HAP-1 (cell line): ENCODE results near the gene UBE2Q2.
"Not testable (repeated sequence)": the region's sequence is repeated elsewhere in the genome, so short reads cannot be mapped to it uniquely, and the experiment has no call there.

Experiments
- DNase-seq, 2 experiments: peaks; one replicate each; pipeline ENCODE4 v3.0.0-alpha.2; 2016 to 2020; ENCODE audit warnings: low spot score in 2 of 2
- H3K27me3 ChIP-seq: fragments of 250-450 bp; sonication (Bioruptor Pico); 2 replicates; pipeline ENCODE4 v1.5.1; 2020; ENCODE audit warnings: low read depth, mild to moderate bottlenecking, moderate library complexity
- H3K36me3 ChIP-seq: fragments of 250-450 bp; sonication (Bioruptor Pico); replicated peaks from 2 replicates; pipeline ENCODE4 v1.5.1; 2020; ENCODE audit warnings: mild to moderate bottlenecking
- H3K4me1 ChIP-seq: fragments of 250-450 bp; sonication (Bioruptor Pico); 2 replicates; pipeline ENCODE4 v1.5.1; 2020; ENCODE audit warnings: mild to moderate bottlenecking
- H3K4me3 ChIP-seq: fragments of 250-450 bp; sonication (Bioruptor Pico); 2 replicates; pipeline ENCODE4 v1.5.1; 2020; ENCODE audit warnings: mild to moderate bottlenecking, moderate library complexity
- H3K9me3 ChIP-seq: fragments of 250-450 bp; sonication (Bioruptor Pico); 2 replicates; pipeline ENCODE4 v1.5.1; 2020; ENCODE audit warnings: mild to moderate bottlenecking, moderate library complexity
- in situ Hi-C: fragments of 300-500 bp; cut with MboI; formaldehyde crosslinking; loops from 3 replicates; pipeline ENCODE4 v1.14.3; 2020; ENCODE audit warnings: low sequenced_read_pairs, inconsistent platforms, mixed read lengths

Gene UBE2Q2

GRCh38 chr15:75903331-75904239 lies 60.3 kb downstream of the UBE2Q2 start, which contains the start of gene FBXO22:
FBXO22 (plus strand) TSS chr15:75903878; CDS start chr15:75903964, 86 bp downstream.
- Histone ChIP-seq H3K9me3 (no peaks in the 10 kb centered on the region), H3K4me3 (peak within 1 kb of the TSS; percentile 96), H3K4me1 (peaks cover 26% of the 10 kb centered on the region), H3K36me3 (peaks cover 47% of the 10 kb centered on the region), H3K27me3 (no peaks in the 10 kb centered on the region)
- in situ Hi-C loops, result no loop called here
- DNase-seq, result peak; percentile 97 to 99

- Histone ChIP-seq H3K4me3 (peak overlapping the region; percentile 96), H3K36me3 (peaks cover 55% of the 10 kb centered on the region), H3K9me3 (no peaks in the 10 kb centered on the region), H3K27me3 (no peaks in the 10 kb centered on the region), H3K4me1 (peaks cover 26% of the 10 kb centered on the region)
- no peak for DNase-seq
- in situ Hi-C loops, result no loop called here
These were observed 62.0 kb downstream of the UBE2Q2 start for GRCh38 chr15:75905231-75905630.

- H3K27me3 ChIP-seq, DNase-seq, H3K4me1 ChIP-seq, H3K4me3 ChIP-seq, H3K9me3 ChIP-seq, in situ Hi-C loops: not testable (repeated sequence)
- peaks cover 80% of the 10 kb centered on the region for H3K36me3 ChIP-seq
These were observed 67.1 kb downstream of the UBE2Q2 start for GRCh38 chr15:75910355-75910754.

GRCh38 chr15:75916978-75917377 lies 73.7 kb downstream of the UBE2Q2 start:
- Histone ChIP-seq H3K36me3 (peaks cover 72% of the 10 kb centered on the region), H3K9me3 (no peaks in the 10 kb centered on the region), H3K4me3 (no peak overlapping the region), H3K4me1 (no peaks in the 10 kb centered on the region), H3K27me3 (no peaks in the 10 kb centered on the region)
- in situ Hi-C loops, result no loop called here
- no peak for DNase-seq

- H3K4me3 ChIP-seq, result no peak overlapping the region
- H3K27me3 ChIP-seq, result no peaks in the 10 kb centered on the region
- no peak for DNase-seq
- peaks cover 70% of the 10 kb centered on the region for H3K36me3 ChIP-seq
- no peaks in the 10 kb centered on the region for H3K9me3 ChIP-seq
- H3K4me1 ChIP-seq, result no peaks in the 10 kb centered on the region
- in situ Hi-C loops, result no loop called here
These were observed 74.9 kb downstream of the UBE2Q2 start for GRCh38 chr15:75918135-75918534.

GRCh38 chr15:75920079-75920478 lies 76.8 kb downstream of the UBE2Q2 start:
- Histone ChIP-seq H3K36me3 (peaks cover 53% of the 10 kb centered on the region), H3K9me3 (no peaks in the 10 kb centered on the region), H3K4me1 (no peaks in the 10 kb centered on the region), H3K4me3 (no peak overlapping the region), H3K27me3 (no peaks in the 10 kb centered on the region)
- DNase-seq, result no peak
- in situ Hi-C loops, result no loop called here

- Histone ChIP-seq H3K9me3 (no peaks in the 10 kb centered on the region), H3K27me3 (no peaks in the 10 kb centered on the region), H3K4me3 (no peak overlapping the region), H3K4me1 (no peaks in the 10 kb centered on the region), H3K36me3 (peaks cover 44% of the 10 kb centered on the region)
- in situ Hi-C loops, result no loop called here
- DNase-seq, result peak; percentile 76 to 77
These were observed 78.8 kb downstream of the UBE2Q2 start for GRCh38 chr15:75921732-75922703.

GRCh38 chr15:75923756-75924155 lies 80.5 kb downstream of the UBE2Q2 start:
- Histone ChIP-seq H3K36me3 (peaks cover 38% of the 10 kb centered on the region), H3K9me3 (no peaks in the 10 kb centered on the region), H3K4me1 (no peaks in the 10 kb centered on the region), H3K4me3 (no peak overlapping the region), H3K27me3 (no peaks in the 10 kb centered on the region)
- in situ Hi-C loops, result no loop called here
- no peak for DNase-seq

- no peak for DNase-seq
- Histone ChIP-seq H3K4me3 (no peak overlapping the region), H3K36me3 (peaks cover 35% of the 10 kb centered on the region), H3K9me3 (no peaks in the 10 kb centered on the region), H3K4me1 (no peaks in the 10 kb centered on the region), H3K27me3 (no peaks in the 10 kb centered on the region)
- in situ Hi-C loops, result no loop called here
These were observed 81.3 kb downstream of the UBE2Q2 start for GRCh38 chr15:75924576-75924975.

GRCh38 chr15:75925440-75925839 lies 82.2 kb downstream of the UBE2Q2 start:
- no peak overlapping the region for H3K4me3 ChIP-seq
- DNase-seq, result no peak
- no peaks in the 10 kb centered on the region for H3K9me3 ChIP-seq
- peaks cover 36% of the 10 kb centered on the region for H3K36me3 ChIP-seq
- no peaks in the 10 kb centered on the region for H3K27me3 ChIP-seq
- in situ Hi-C loops, result no loop called here
- no peaks in the 10 kb centered on the region for H3K4me1 ChIP-seq

- Histone ChIP-seq H3K36me3 (peaks cover 43% of the 10 kb centered on the region), H3K4me3 (no peak overlapping the region), H3K4me1 (no peaks in the 10 kb centered on the region), H3K9me3 (no peaks in the 10 kb centered on the region), H3K27me3 (no peaks in the 10 kb centered on the region)
- no peak for DNase-seq
- in situ Hi-C loops, result no loop called here
These were observed 83.7 kb downstream of the UBE2Q2 start for GRCh38 chr15:75926931-75927330.

GRCh38 chr15:75927601-75928000 lies 84.4 kb downstream of the UBE2Q2 start:
- Histone ChIP-seq H3K4me1 (no peaks in the 10 kb centered on the region), H3K9me3 (no peaks in the 10 kb centered on the region), H3K27me3 (no peaks in the 10 kb centered on the region), H3K36me3 (peaks cover 44% of the 10 kb centered on the region), H3K4me3 (no peak overlapping the region)
- in situ Hi-C loops, result no loop called here
- no peak for DNase-seq

GRCh38 chr15:75928680-75929608 lies 85.7 kb downstream of the UBE2Q2 start:
- Histone ChIP-seq H3K9me3 (no peaks in the 10 kb centered on the region), H3K4me3 (no peak overlapping the region), H3K36me3 (peaks cover 55% of the 10 kb centered on the region), H3K4me1 (peaks cover 6% of the 10 kb centered on the region), H3K27me3 (no peaks in the 10 kb centered on the region)
- peak; percentile 59 to 69 for DNase-seq
- in situ Hi-C loops, result no loop called here
